Measurements from ENCODE around the gene CCNYL1. TPM values are rescaled to one million over a fixed set of nuclear protein-coding genes. Genes with fewer than 3 reads are reported as not detected.

CCNYL1 gene
- total RNA-seq, 2 donors from 2014 or later, result 5.7 to 9.7 TPM

GRCh38 chr2:207784898-207785297, 73.5 kb downstream of the CCNYL1 start:
- H3K36me3 ChIP-seq, result no peaks in the 10 kb centered on the region
- no peak overlapping the region for H3K4me3 ChIP-seq
- intact Hi-C loops (cut with DNase I), result no loop called here
- H3K27me3 ChIP-seq (replicated peaks; ENCODE audit: insufficient read depth), result no peaks in the 10 kb centered on the region
- 80% methylated on average over 5 of the region's 5 CpGs for WGBS
- DNase-seq (ENCODE audit: low spot score), result no peak
- H3K9me3 ChIP-seq, result no peaks in the 10 kb centered on the region
- TF ChIP-seq POLR2AphosphoS5 (IDR thresholded peaks at IDR 0.05) (no peak), CTCF (IDR thresholded peaks at IDR 0.05) (no peak), POLR2A (IDR thresholded peaks at IDR 0.05) (no peak)
- H3K27ac ChIP-seq, result no peak overlapping the region
- H3K4me1 ChIP-seq (replicated peaks), result no peaks in the 10 kb centered on the region

GRCh38 chr2:207787017-207787416, 75.6 kb downstream of the CCNYL1 start:
- DNase-seq (ENCODE audit: low spot score), result no peak
- Histone ChIP-seq H3K27me3 (replicated peaks; ENCODE audit: insufficient read depth) (no peaks in the 10 kb centered on the region), H3K9me3 (no peaks in the 10 kb centered on the region), H3K4me3 (no peak overlapping the region), H3K27ac (no peak overlapping the region), H3K4me1 (replicated peaks) (peaks cover 2% of the 10 kb centered on the region), H3K36me3 (no peaks in the 10 kb centered on the region)
- WGBS, result 85% methylated on average over 3 of the region's 3 CpGs
- no peak for TF ChIP-seq POLR2A (IDR thresholded peaks at IDR 0.05)
- TF ChIP-seq CTCF (IDR thresholded peaks at IDR 0.05), result no peak
- no peak for TF ChIP-seq POLR2AphosphoS5 (IDR thresholded peaks at IDR 0.05)
- intact Hi-C loops (cut with DNase I), result no loop called here

- no peaks in the 10 kb centered on the region for H3K9me3 ChIP-seq
- intact Hi-C loops (cut with DNase I), result no loop called here
- no peaks in the 10 kb centered on the region for H3K36me3 ChIP-seq
- no peaks in the 10 kb centered on the region for H3K27me3 ChIP-seq (replicated peaks; ENCODE audit: insufficient read depth)
- WGBS, result 52% methylated on average over 4 of the region's 4 CpGs
- TF ChIP-seq POLR2AphosphoS5 (IDR thresholded peaks at IDR 0.05), result no peak
- TF ChIP-seq CTCF (IDR thresholded peaks at IDR 0.05), result no peak
- no peak for TF ChIP-seq POLR2A (IDR thresholded peaks at IDR 0.05)
- DNase-seq (ENCODE audit: low spot score), result no peak
- H3K4me3 ChIP-seq, result no peak overlapping the region
- H3K4me1 ChIP-seq (replicated peaks), result peaks cover 3% of the 10 kb centered on the region
- H3K27ac ChIP-seq, result no peak overlapping the region
Observed at GRCh38 chr2:207787800-207788199, 76.4 kb downstream of the CCNYL1 start.

- Histone ChIP-seq H3K27ac (no peak overlapping the region), H3K27me3 (replicated peaks; ENCODE audit: insufficient read depth) (no peaks in the 10 kb centered on the region), H3K36me3 (no peaks in the 10 kb centered on the region), H3K4me1 (replicated peaks) (peaks cover 3% of the 10 kb centered on the region), H3K9me3 (no peaks in the 10 kb centered on the region), H3K4me3 (no peak overlapping the region)
- 87% methylated on average over 1 of the region's 1 CpG for WGBS
- DNase-seq (ENCODE audit: low spot score), result no peak
- intact Hi-C loops (cut with DNase I), result no loop called here
- TF ChIP-seq POLR2AphosphoS5 (IDR thresholded peaks at IDR 0.05) (no peak), CTCF (IDR thresholded peaks at IDR 0.05) (no peak), POLR2A (IDR thresholded peaks at IDR 0.05) (no peak)
Observed at GRCh38 chr2:207790898-207791297, 79.5 kb downstream of the CCNYL1 start.

- H3K9me3 ChIP-seq, result no peaks in the 10 kb centered on the region
- WGBS, result 40% methylated on average over 6 of the region's 6 CpGs
- TF ChIP-seq CTCF (IDR thresholded peaks at IDR 0.05) (no peak), POLR2AphosphoS5 (IDR thresholded peaks at IDR 0.05) (no peak)
- no peak overlapping the region for H3K4me3 ChIP-seq
- no peak overlapping the region for H3K27ac ChIP-seq
- H3K27me3 ChIP-seq (replicated peaks; ENCODE audit: insufficient read depth), result no peaks in the 10 kb centered on the region
- no peak for DNase-seq (ENCODE audit: low spot score)
- H3K4me1 ChIP-seq (replicated peaks), result peaks cover 3% of the 10 kb centered on the region
- intact Hi-C loops (cut with DNase I), result no loop called here
- no peaks in the 10 kb centered on the region for H3K36me3 ChIP-seq
Observed at GRCh38 chr2:207791579-207792243, 80.3 kb downstream of the CCNYL1 start.

Measured in prostate gland (tissue), 2 donors.